GM12878 (cell line): ENCODE data around the gene KLHDC10. TPM values are rescaled to one million over a fixed set of nuclear protein-coding genes. Genes with fewer than 3 reads are reported as not detected.

Experiments
- ATAC-seq: fragments of 200-7000 bp; cut with Tn5 transposase; 3 replicates; pipeline ENCODE4 v1.9.1; 2020; ENCODE audit warnings: mild to moderate bottlenecking, moderate library complexity
- BruUV-seq: library from RNA; stranded (reverse); fragments of 400-500 nt; replicated peaks from 2 replicates; lab custom pipeline; 2021; lab: Mats Ljungman, UMichigan
- CTCF ChIA-PET: fragments of 300-600 bp; sonication (Branson Sonifier 250); formaldehyde crosslinking; extraction: SDS; loops from one replicate; lab custom pipeline; 2021; ENCODE audit warnings: inconsistent platforms; lab: Yijun Ruan, JAX
- POLR2A ChIA-PET: fragments of 350-600 bp; formaldehyde crosslinking; extraction: SDS; loops from one replicate; lab custom pipeline; 2021; ENCODE audit warnings: inconsistent platforms; lab: Charles Lee
- RAD21 ChIA-PET: fragments of 300-600 bp; sonication (Branson Sonifier 250); formaldehyde crosslinking; loops from one replicate; lab custom pipeline; 2023; ENCODE audit warnings: antibody characterized with exemption; ENCODE audit not compliant: unreplicated experiment; lab: Charles Lee
- SMC1A ChIA-PET: fragments of 300-600 bp; sonication (Branson Sonifier 250); formaldehyde crosslinking; loops from one replicate; lab custom pipeline; 2023; ENCODE audit not compliant: unreplicated experiment, uncharacterized antibody; lab: Charles Lee
- DNase-seq: peaks from one replicate; pipeline ENCODE4 v3.0.0-alpha.2; 2011; ENCODE audit warnings: low read depth, low spot score
- FAIRE-seq: peaks from 3 replicates; lab custom pipeline; 2011; peaks lifted over from hg19 to GRCh38; lab: Jason Lieb, UNC
- H2AFZ ChIP-seq: 2 replicates; pipeline ENCODE4 v1.6.0; 2011; ENCODE audit warnings: low read depth, low read length, control low read depth; ENCODE audit not compliant: control insufficient read depth
- H3K27ac ChIP-seq: 2 replicates; pipeline ENCODE4 v1.5.1; 2011; ENCODE audit warnings: control low read depth; ENCODE audit not compliant: control insufficient read depth, insufficient read depth
- H3K27me3 ChIP-seq, 2 experiments: replicated peaks in 1 of 2; 2 replicates each; pipeline versions ENCODE4 v1.6.0 to v1.6.1; 2011; ENCODE audit warnings: low read length in 1 of 2; ENCODE audit not compliant: control insufficient read depth in 2 of 2, insufficient read depth in 2 of 2
- H3K36me3 ChIP-seq, 2 experiments: 2 replicates each; pipeline ENCODE4 v1.5.1; 2011; ENCODE audit warnings: low read length in 1 of 2; ENCODE audit not compliant: control insufficient read depth in 2 of 2, insufficient read depth in 2 of 2
- H3K4me1 ChIP-seq: 2 replicates; pipeline ENCODE4 v1.6.1; 2011; ENCODE audit warnings: mild to moderate bottlenecking, low read length, moderate library complexity, mixed read lengths; ENCODE audit not compliant: control insufficient read depth, insufficient read depth
- H3K4me2 ChIP-seq: 2 replicates; pipeline ENCODE4 v1.6.0; 2011; ENCODE audit warnings: control low read depth; ENCODE audit not compliant: control insufficient read depth, insufficient read depth
- H3K4me3 ChIP-seq: fragments of 200-600 bp; sonication (generic); 2 replicates; pipeline ENCODE4 v1.5.1; 2016
- H3K79me2 ChIP-seq: 2 replicates; pipeline ENCODE4 v1.6.0; 2011; ENCODE audit warnings: low read length; ENCODE audit not compliant: control insufficient read depth, insufficient read depth
- H3K9ac ChIP-seq: 2 replicates; pipeline ENCODE4 v1.8.0; 2011; ENCODE audit warnings: low read length, control low read depth, mixed read lengths; ENCODE audit not compliant: control insufficient read depth, insufficient read depth
- H3K9me3 ChIP-seq: replicated peaks from 3 replicates; pipeline ENCODE4 v1.5.1; 2011; ENCODE audit warnings: mild to moderate bottlenecking, low read length; ENCODE audit not compliant: control insufficient read depth, insufficient read depth
- H4K20me1 ChIP-seq: 2 replicates; pipeline ENCODE4 v1.6.0; 2011; ENCODE audit not compliant: control insufficient read depth, insufficient read depth
- BACH1 ChIP-seq: fragments of 450-650 bp; IDR thresholded peaks from 2 replicates; pipeline ENCODE4 v1.6.1; 2017; ENCODE audit warnings: mild to moderate bottlenecking, borderline replicate concordance
- CBX5 ChIP-seq: sonication (generic); IDR thresholded peaks from 2 replicates; pipeline ENCODE4 v1.6.1; 2016; ENCODE audit warnings: low read depth, moderate library complexity, mild to moderate bottlenecking, inconsistent platforms
- CHD4 ChIP-seq: fragments of 200-600 bp; sonication (generic); IDR thresholded peaks from 2 replicates; pipeline ENCODE4 v1.6.1; 2016; ENCODE audit warnings: mild to moderate bottlenecking
- HDAC6 ChIP-seq: fragments of 200-600 bp; sonication (generic); IDR thresholded peaks from one replicate; pipeline ENCODE4 v1.8.0; 2017; ENCODE audit warnings: antibody characterized with exemption; ENCODE audit not compliant: unreplicated experiment
- IRF4 ChIP-seq: IDR thresholded peaks from 2 replicates; pipeline ENCODE4 v1.6.1; 2011; ENCODE audit warnings: low read depth, low read length
- LARP7 ChIP-seq: fragments of 450-650 bp; IDR thresholded peaks from 2 replicates; pipeline ENCODE4 v1.6.1; 2017; ENCODE audit warnings: mild to moderate bottlenecking
- MYB ChIP-seq: fragments of 150-350 bp; IDR thresholded peaks from 2 replicates; pipeline ENCODE4 v1.6.1; 2014; ENCODE audit warnings: mild to moderate bottlenecking, low read depth, low read length, borderline replicate concordance
- SREBF2 ChIP-seq: IDR thresholded peaks from 2 replicates; pipeline ENCODE4 v1.6.1; 2012; ENCODE audit warnings: mild to moderate bottlenecking, low read length
- TCF7 ChIP-seq: IDR thresholded peaks from 2 replicates; pipeline ENCODE4 v1.6.1; 2014; ENCODE audit warnings: antibody characterized with exemption, borderline replicate concordance
- WGBS: methylation state at CpG from one replicate; pipeline ENCODE4 v1.1.6; 2016; ENCODE audit warnings: low lambda C conversion rate; ENCODE audit not compliant: insufficient replicate concordance, insufficient coverage; ENCODE audit errors: missing lambda C conversion rate; 5-methylcytosine and 5-hydroxymethylcytosine counted together
- in situ Hi-C: fragments of 300-500 bp; cut with MboI; formaldehyde crosslinking; loops from 9 replicates; pipeline ENCODE4 v1.14.3; 2018; ENCODE audit warnings: mixed read lengths
- intact Hi-C: fragments of 100-400 bp; cut with micrococcal nuclease; formaldehyde crosslinking; loops from one replicate; pipeline ENCODE4 v1.14.2; 2022; ENCODE audit not compliant: unreplicated experiment
- polyA plus RNA-seq, 11 experiments: library from polyadenylated mRNA; depleted of rRNA in 4 of 11; unstranded in 6 of 11; stranded (reverse) in 5 of 11; fragments of >200 nt; fragmentation: Nextera tagmentation in 4 of 11; fragmentation: Illumina TruSeq in 1 of 11; extraction: Ambion mirVana in 4 of 11; extraction: Trizol in 1 of 11; gene quantifications; 1 replicate in 1 of 11; 2 replicates in 10 of 11; pipeline versions ENCODE4 v1.2.1 to v1.2.3, GENCODE V29; 2011 to 2016; ENCODE audit warnings: inconsistent platforms in 2 of 11, missing spikeins in 2 of 11, low read depth in 1 of 11
- total RNA-seq, 4 experiments: library from RNA; depleted of rRNA in 3 of 4; stranded (reverse); fragments of >200 nt in 3 of 4; fragmentation: Illumina TruSeq in 1 of 4; extraction: Trizol in 1 of 4; gene quantifications; 2 replicates each; pipeline versions ENCODE4 v1.2.1 to v1.2.3, GENCODE V29; 2013 to 2021
- TF ChIP-seq, protein P1 (sequence below): fragments of 450-650 bp; IDR thresholded peaks from 2 replicates; pipeline ENCODE4 v1.6.1; 2017; ENCODE audit warnings: low read depth, mild to moderate bottlenecking, moderate library complexity
- TF ChIP-seq, protein P2 (sequence below): fragments of 450-650 bp; IDR thresholded peaks from 2 replicates; pipeline ENCODE4 v1.6.1; 2017; ENCODE audit warnings: mild to moderate bottlenecking, moderate library complexity
- TF ChIP-seq, protein P3 (sequence below): IDR thresholded peaks from 2 replicates; pipeline ENCODE4 v1.6.1; 2011; ENCODE audit warnings: mild to moderate bottlenecking, low read depth, low read length, moderate library complexity; ENCODE audit not compliant: insufficient replicate concordance

Gene KLHDC10
- total and polyA plus RNA-seq, 10 of the 15 experiments (the other 5 are each of a cell fraction or from before 2014, with no cell fraction given) = 2.9 to 20.6 (median 9.4) TPM

DNA sequence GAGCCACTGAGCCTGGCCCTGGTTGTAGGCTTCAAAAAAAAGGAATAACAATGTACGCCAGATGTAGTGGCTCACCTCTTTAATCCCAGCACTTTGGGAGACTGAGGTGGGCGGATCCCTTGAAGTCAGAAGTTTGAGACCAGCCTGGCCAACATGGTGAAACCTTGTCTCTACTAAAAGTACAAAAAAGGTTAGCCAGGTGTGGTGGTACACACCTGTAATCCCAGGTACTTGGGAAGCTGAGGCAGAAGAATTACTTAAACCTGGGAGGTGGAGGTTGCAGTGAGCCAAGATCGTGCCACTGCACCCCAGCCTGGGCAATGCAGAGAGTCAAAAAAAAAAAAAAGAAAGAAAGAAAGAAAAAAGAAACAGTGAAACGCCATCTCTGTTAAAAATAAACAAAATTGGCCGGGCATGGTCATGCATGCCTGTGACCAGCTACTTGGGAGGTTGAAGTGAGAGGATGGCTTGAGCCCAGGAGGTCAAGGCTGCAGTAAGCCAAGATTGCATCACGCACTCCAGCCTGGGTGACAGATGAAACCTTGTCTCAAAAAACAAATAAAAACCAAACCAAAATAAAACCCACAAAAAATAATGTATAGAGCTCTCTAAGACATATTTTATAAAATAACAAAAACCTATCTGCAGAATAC, 4.7 kb upstream of the KLHDC10 start (continued):
- TF ChIP-seq MYB = no peak
- TF ChIP-seq, all 136 proteins: peak for 0

DNA sequence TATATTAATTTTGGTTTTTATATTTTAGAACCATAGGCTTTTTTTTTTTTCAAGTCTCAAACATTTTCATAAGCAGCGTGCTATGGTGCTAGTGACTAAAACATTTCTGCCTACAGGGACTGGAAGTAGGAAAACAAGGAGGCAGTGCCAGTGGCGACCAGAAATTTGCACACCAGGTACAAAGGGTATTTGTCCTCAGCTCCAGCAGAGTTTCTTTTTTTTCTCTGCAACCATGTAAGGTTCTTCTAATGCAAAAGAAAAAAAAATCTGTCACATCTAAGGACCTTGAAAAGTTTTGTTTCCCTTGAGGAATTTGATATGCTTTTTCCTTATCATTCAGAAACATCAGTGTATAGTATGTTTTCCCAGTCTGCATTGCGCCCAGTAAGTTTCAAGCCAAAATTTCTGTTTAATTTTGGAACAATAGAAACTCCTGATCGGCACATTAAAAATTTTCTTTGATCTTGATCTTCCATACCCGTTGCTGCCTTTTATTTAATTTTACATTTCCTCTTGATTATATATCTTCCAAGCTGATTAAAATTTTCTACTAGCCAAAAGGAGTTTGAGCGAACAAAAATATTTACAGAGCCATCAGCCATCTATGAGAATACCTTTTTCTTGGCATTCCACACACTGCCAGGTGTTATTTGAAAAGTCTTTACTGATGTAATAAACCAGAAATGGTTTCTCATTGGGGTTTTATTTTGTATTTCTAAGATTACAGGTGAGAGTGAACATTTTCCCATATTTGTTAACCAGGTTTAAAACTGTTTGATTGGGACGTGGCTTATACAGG, 956 bp upstream of the KLHDC10 start:
- Histone ChIP-seq H3K4me1 (no peaks in the 10 kb centered on the region), H3K79me2 (peaks cover 28% of the 10 kb centered on the region), H3K9me3 (no peaks in the 10 kb centered on the region), H3K27ac (peak overlapping the region; percentile 16; the same call in 1 of the 2 replicates), H3K9ac (no peak overlapping the region), H3K4me3 (peak overlapping the region; percentile 73), H3K27me3 (no peaks in the 10 kb centered on the region), H3K4me2 (peak overlapping the region; percentile 65), H4K20me1 (no peaks in the 10 kb centered on the region), H3K36me3 (no peaks in the 10 kb centered on the region), H2AFZ (peak overlapping the region; percentile 97)
- DNase-seq = no peak
- SMC1A ChIA-PET = interaction anchor here (0.6 to 3.8 kb wide), 9 partner anchors 11 to 688 kb away, joined by 3 to 33 read pairs (median 3); partner anchors contain the start of gene TMEM209
- no peak for TF ChIP-seq HDAC6
- TF ChIP-seq, protein P1, sequence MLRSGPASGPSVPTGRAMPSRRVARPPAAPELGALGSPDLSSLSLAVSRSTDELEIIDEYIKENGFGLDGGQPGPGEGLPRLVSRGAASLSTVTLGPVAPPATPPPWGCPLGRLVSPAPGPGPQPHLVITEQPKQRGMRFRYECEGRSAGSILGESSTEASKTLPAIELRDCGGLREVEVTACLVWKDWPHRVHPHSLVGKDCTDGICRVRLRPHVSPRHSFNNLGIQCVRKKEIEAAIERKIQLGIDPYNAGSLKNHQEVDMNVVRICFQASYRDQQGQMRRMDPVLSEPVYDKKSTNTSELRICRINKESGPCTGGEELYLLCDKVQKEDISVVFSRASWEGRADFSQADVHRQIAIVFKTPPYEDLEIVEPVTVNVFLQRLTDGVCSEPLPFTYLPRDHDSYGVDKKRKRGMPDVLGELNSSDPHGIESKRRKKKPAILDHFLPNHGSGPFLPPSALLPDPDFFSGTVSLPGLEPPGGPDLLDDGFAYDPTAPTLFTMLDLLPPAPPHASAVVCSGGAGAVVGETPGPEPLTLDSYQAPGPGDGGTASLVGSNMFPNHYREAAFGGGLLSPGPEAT = no peak
- TF ChIP-seq IRF4 = no peak
- no peak for TF ChIP-seq TCF7
- TF ChIP-seq CHD4 = no peak
- TF ChIP-seq LARP7 = no peak
- TF ChIP-seq SREBF2 = no peak
- TF ChIP-seq, protein P2, sequence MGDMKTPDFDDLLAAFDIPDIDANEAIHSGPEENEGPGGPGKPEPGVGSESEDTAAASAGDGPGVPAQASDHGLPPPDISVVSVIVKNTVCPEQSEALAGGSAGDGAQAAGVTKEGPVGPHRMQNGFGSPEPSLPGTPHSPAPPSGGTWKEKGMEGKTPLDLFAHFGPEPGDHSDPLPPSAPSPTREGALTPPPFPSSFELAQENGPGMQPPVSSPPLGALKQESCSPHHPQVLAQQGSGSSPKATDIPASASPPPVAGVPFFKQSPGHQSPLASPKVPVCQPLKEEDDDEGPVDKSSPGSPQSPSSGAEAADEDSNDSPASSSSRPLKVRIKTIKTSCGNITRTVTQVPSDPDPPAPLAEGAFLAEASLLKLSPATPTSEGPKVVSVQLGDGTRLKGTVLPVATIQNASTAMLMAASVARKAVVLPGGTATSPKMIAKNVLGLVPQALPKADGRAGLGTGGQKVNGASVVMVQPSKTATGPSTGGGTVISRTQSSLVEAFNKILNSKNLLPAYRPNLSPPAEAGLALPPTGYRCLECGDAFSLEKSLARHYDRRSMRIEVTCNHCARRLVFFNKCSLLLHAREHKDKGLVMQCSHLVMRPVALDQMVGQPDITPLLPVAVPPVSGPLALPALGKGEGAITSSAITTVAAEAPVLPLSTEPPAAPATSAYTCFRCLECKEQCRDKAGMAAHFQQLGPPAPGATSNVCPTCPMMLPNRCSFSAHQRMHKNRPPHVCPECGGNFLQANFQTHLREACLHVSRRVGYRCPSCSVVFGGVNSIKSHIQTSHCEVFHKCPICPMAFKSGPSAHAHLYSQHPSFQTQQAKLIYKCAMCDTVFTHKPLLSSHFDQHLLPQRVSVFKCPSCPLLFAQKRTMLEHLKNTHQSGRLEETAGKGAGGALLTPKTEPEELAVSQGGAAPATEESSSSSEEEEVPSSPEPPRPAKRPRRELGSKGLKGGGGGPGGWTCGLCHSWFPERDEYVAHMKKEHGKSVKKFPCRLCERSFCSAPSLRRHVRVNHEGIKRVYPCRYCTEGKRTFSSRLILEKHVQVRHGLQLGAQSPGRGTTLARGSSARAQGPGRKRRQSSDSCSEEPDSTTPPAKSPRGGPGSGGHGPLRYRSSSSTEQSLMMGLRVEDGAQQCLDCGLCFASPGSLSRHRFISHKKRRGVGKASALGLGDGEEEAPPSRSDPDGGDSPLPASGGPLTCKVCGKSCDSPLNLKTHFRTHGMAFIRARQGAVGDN = no peak
- no peak for TF ChIP-seq BACH1
- TF ChIP-seq, protein P3, sequence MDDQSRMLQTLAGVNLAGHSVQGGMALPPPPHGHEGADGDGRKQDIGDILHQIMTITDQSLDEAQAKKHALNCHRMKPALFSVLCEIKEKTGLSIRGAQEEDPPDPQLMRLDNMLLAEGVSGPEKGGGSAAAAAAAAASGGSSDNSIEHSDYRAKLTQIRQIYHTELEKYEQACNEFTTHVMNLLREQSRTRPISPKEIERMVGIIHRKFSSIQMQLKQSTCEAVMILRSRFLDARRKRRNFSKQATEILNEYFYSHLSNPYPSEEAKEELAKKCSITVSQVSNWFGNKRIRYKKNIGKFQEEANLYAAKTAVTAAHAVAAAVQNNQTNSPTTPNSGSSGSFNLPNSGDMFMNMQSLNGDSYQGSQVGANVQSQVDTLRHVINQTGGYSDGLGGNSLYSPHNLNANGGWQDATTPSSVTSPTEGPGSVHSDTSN = no peak
- no peak for TF ChIP-seq CBX5
- FAIRE-seq = no peak
- 72% methylated on average over 7 of the region's 7 CpGs for WGBS
- RAD21 ChIA-PET = interaction anchor here (0.7 to 2.0 kb wide), 5 partner anchors 55 to 689 kb away, joined by 3 to 10 read pairs (median 3); no protein-coding TSS in a partner anchor
- intact Hi-C loops (no loop called here), in situ Hi-C loops (no loop called here)
- CTCF ChIA-PET = interaction anchor here (0.6 to 5.5 kb wide), 20 partner anchors 8 to 763 kb away, joined by 3 to 57 read pairs (median 3); partner anchors contain the start of gene ZC3HC1
- ATAC-seq = no peak
- BruUV-seq = no TSS peak
- POLR2A ChIA-PET = interaction anchor here (0.6 to 1.4 kb wide), 5 partner anchors 22 to 1043 kb away, joined by 3 to 8 read pairs (median 3); partner anchors contain the start of gene TMEM209
